Stimulated activated CD8-positive, alpha-beta memory T cell treated with anti-CD3 and anti-CD28 coated beads, Interleukin-12 subunit alpha, Interleukin-12 subunit beta, amount 100 ng/mL, for 4 hours (primary cell): ENCODE measurements around the gene GPR146.

ENCODE experiments used
- DNase-seq: peaks from one replicate; pipeline ENCODE4 v3.0.0-alpha.2; 2020; ENCODE audit warnings: low read depth

The GPR146 gene

GRCh38 chr7:1011297-1012003, 32.9 kb upstream of the GPR146 start:
- no peak for DNase-seq

- DNase-seq: no peak
These were observed 32.2 kb upstream of the GPR146 start for GRCh38 chr7:1012004-1012715.

- DNase-seq: no peak
These were observed 31.6 kb upstream of the GPR146 start for GRCh38 chr7:1012716-1013095.

- no peak for DNase-seq
These were observed 30.8 kb upstream of the GPR146 start for GRCh38 chr7:1013581-1013980.

GRCh38 chr7:1014681-1015080, 29.7 kb upstream of the GPR146 start:
- DNase-seq: no peak

- DNase-seq: no peak
These were observed 28.9 kb upstream of the GPR146 start for GRCh38 chr7:1015196-1016121.

GRCh38 chr7:1016577-1017531, 27.5 kb upstream of the GPR146 start:
- DNase-seq: no peak

GRCh38 chr7:1017586-1018333, 26.6 kb upstream of the GPR146 start:
- DNase-seq: no peak

- no peak for DNase-seq
These were observed 26.0 kb upstream of the GPR146 start for GRCh38 chr7:1018334-1018695.

- DNase-seq: no peak
These were observed 25.0 kb upstream of the GPR146 start for GRCh38 chr7:1019255-1019785.

GRCh38 chr7:1019789-1020610, 24.3 kb upstream of the GPR146 start:
- no peak for DNase-seq

GRCh38 chr7:1020849-1021251, 23.5 kb upstream of the GPR146 start:
- no peak for DNase-seq

- DNase-seq: no peak
These were observed 23.0 kb upstream of the GPR146 start for GRCh38 chr7:1021366-1021765.

- DNase-seq: no peak
These were observed 22.4 kb upstream of the GPR146 start for GRCh38 chr7:1021931-1022330.

- no peak for DNase-seq
These were observed 22.0 kb upstream of the GPR146 start for GRCh38 chr7:1022356-1022755.

- no peak for DNase-seq
These were observed 21.4 kb upstream of the GPR146 start for GRCh38 chr7:1022801-1023465.

- DNase-seq: no peak
These were observed 20.0 kb upstream of the GPR146 start for GRCh38 chr7:1024331-1024841.

- DNase-seq: no peak
These were observed 19.2 kb upstream of the GPR146 start for GRCh38 chr7:1024876-1025742.
